Fibroblast of the aortic adventitia (primary cell): ENCODE data around the gene MAPKAP1. TPM values are rescaled to one million over a fixed set of nuclear protein-coding genes. Genes with fewer than 3 reads are reported as not detected.

Experiments used
- DNase-seq: peaks from one replicate; pipeline ENCODE4 v3.0.0-alpha.2; 2010; ENCODE audit warnings: low read depth
- H3K4me3 ChIP-seq: 2 replicates; pipeline ENCODE4 v1.5.1; 2011; ENCODE audit warnings: low read depth, mild to moderate bottlenecking, control low read depth, low read length, moderate library complexity
- CTCF ChIP-seq: IDR thresholded peaks from 2 replicates; pipeline ENCODE4 v1.5.1; 2011; ENCODE audit warnings: mild to moderate bottlenecking, low read length, control low read depth, inconsistent platforms; ENCODE audit not compliant: insufficient read depth
- total RNA-seq: library from RNA; depleted of rRNA; stranded (reverse); fragments of >200 nt; gene quantifications from 2 replicates; pipeline ENCODE4 v1.2.3, GENCODE V29; 2012; ENCODE audit warnings: low replicate concordance

The MAPKAP1 gene
- total RNA-seq, 1 donor, result 90.6 TPM

DNA sequence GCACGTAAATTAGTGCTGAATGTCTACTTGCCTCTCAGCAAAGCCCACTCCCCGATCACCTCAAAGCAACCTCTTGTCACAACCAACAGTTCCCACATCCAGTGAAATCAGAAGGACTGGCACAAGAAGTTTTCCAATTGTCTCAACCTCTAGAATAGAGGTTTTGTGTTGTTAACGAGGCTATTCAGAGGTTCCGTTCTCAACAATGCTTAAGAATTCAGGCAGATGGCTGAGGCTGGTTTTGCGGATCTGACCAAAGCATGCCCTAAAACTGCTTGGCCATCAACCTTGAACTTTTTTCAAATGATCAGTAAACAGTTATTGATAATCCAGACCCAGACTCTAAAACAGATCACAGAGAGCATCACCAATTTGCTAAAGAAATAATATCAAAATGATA, 52.9 kb downstream of the MAPKAP1 start:
- DNase-seq, result no peak
- no peak for TF ChIP-seq CTCF
- no peak overlapping the region for H3K4me3 ChIP-seq

DNA sequence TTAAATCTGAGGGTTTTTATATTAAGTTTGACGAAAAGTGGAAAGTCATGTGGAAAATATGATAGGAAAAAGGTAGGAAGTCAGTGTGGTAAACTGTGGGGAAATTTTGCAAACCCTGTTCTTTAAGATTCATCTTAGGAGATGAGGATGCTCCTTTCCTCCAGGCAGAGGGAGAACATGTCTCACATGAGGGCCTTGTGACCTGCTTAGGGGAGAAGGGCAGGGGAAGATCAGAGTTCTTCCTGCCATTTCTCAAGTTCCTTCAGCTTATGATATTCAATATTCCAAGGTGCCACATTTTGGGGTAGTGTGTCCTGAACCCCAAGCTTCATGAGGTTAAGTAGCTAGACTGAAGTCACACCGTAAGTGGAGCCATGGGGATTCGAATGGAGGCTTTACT, 53.7 kb downstream of the MAPKAP1 start:
- TF ChIP-seq CTCF, result no peak
- DNase-seq, result no peak
- no peak overlapping the region for H3K4me3 ChIP-seq

GRCh38 chr9:125652759-125653158, 54.2 kb downstream of the MAPKAP1 start:
- no peak for TF ChIP-seq CTCF
- no peak for DNase-seq
- H3K4me3 ChIP-seq, result no peak overlapping the region

DNA sequence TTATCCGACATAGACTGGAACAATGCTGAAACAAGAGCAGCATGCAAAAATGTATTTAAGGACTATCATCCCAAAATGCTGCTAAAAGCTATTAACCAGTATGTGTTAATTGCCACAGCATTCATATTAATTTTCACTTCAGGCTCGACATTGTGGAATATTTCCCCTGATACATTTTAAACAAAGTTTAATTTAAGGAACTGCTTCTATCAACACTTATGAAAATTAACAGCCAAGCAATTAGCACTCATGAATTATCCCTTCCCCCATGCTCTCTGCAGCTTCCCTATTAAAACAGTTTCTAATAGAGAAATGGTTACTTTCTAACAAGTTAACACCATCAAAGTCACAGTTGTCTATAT, 54.8 kb downstream of the MAPKAP1 start:
- TF ChIP-seq CTCF, result no peak
- no peak for DNase-seq
- H3K4me3 ChIP-seq, result no peak overlapping the region

- peak; percentile 13 for DNase-seq
- no peak overlapping the region for H3K4me3 ChIP-seq
- TF ChIP-seq CTCF, result no peak
Observed at GRCh38 chr9:125651576-125652232, 55.3 kb downstream of the MAPKAP1 start.

- TF ChIP-seq CTCF, result no peak
- DNase-seq, result peak; percentile 69
- peak overlapping the region; percentile 42 for H3K4me3 ChIP-seq
Observed at GRCh38 chr9:125650271-125650737, 56.7 kb downstream of the MAPKAP1 start.

DNA sequence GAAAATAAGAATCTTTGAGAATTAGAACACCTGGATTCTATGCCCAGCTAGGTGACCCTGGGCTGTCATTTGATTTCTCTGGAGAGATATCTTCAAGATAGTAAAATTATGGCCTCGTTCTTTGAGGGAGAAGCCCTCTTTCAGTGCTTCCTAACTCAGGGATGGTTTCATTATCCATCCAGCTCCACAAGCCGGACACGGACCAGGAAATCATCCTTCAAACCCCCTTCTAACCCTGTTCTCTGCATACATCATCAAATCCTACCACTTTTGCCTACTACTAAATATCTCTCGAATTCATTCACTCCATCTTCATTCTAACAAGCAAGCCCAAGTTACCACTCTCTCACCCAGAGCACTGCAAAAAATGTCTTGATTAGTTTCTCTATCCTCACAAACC, 57.2 kb downstream of the MAPKAP1 start:
- peak overlapping the region; percentile 42 for H3K4me3 ChIP-seq
- TF ChIP-seq CTCF, result no peak

More for the DNA sequence above, 57.2 kb downstream of the MAPKAP1 start:
- DNase-seq, result peak; percentile 17
